ENCODE measurements around the gene RFX8. TPM values are rescaled to one million over a fixed set of nuclear protein-coding genes. Genes with fewer than 3 reads are reported as not detected.

Gene RFX8
- total and polyA plus RNA-seq, 10 of the 15 experiments (the other 5 are each of a cell fraction or from before 2014, with no cell fraction given) = 0.19 TPM; not detected in 9

GRCh38 chr2:101428422-101429176, 46.3 kb downstream of the RFX8 start:
- H3K27me3 ChIP-seq (replicated peaks in 1 of 2; ENCODE audit: control insufficient read depth in 2 of 2, insufficient read depth in 2 of 2, low read length in 1 of 2) = no peaks in the 10 kb centered on the region; a peak in 1 of 4 replicates
- H3K36me3 ChIP-seq (ENCODE audit: control insufficient read depth in 2 of 2, insufficient read depth in 2 of 2, low read length in 1 of 2) = no peaks in the 10 kb centered on the region
- TF ChIP-seq BHLHE40 (IDR thresholded peaks at IDR 0.05; ENCODE audit: borderline replicate concordance in 1 of 2, low read depth in 2 of 2, low read length in 1 of 2) (no peak), EP300 (IDR thresholded peaks at IDR 0.05; ENCODE audit: borderline replicate concordance in 1 of 2, control insufficient read depth in 1 of 2, low read depth in 2 of 2, low read length in 2 of 2) (no peak)
- H2AFZ ChIP-seq (ENCODE audit: control insufficient read depth, low read depth, low read length) = no peak overlapping the region
- FAIRE-seq = no peak
- ChIA-PET CTCF (interaction anchor here (1.3 kb wide), 1 partner anchor 10 kb away, joined by 6 read pairs; no protein-coding TSS in a partner anchor), RAD21 (ENCODE audit: unreplicated experiment) (no interaction called here), POLR2A (no interaction called here), SMC1A (ENCODE audit: uncharacterized antibody, unreplicated experiment) (no interaction called here)
- 15% methylated on average over 10 of the region's 10 CpGs for WGBS (ENCODE audit: insufficient coverage, insufficient replicate concordance, low lambda C conversion rate, missing lambda C conversion rate)
- H3K9ac ChIP-seq (ENCODE audit: control insufficient read depth, insufficient read depth, low read length) = no peak overlapping the region
- no peak for DNase-seq (ENCODE audit: low read depth, low spot score)
- H3K79me2 ChIP-seq (ENCODE audit: control insufficient read depth, insufficient read depth, low read length) = no peaks in the 10 kb centered on the region
- H3K4me1 ChIP-seq (ENCODE audit: control insufficient read depth, insufficient read depth, low read length) = no peaks in the 10 kb centered on the region
- H3K27ac ChIP-seq (ENCODE audit: control insufficient read depth, insufficient read depth) = no peak overlapping the region
- intact Hi-C loops (cut with micrococcal nuclease; ENCODE audit: unreplicated experiment) (no loop called here), in situ Hi-C loops (cut with MboI) (no loop called here)
- no peak for ATAC-seq
- H3K4me2 ChIP-seq (ENCODE audit: control insufficient read depth, insufficient read depth) = no peak overlapping the region
- no peaks in the 10 kb centered on the region for H4K20me1 ChIP-seq (ENCODE audit: control insufficient read depth, insufficient read depth)
- H3K4me3 ChIP-seq = no peak overlapping the region
- no peaks in the 10 kb centered on the region for H3K9me3 ChIP-seq (replicated peaks; ENCODE audit: control insufficient read depth, insufficient read depth, low read length)
- BruUV-seq (replicated peaks) = no TSS peak

- Histone ChIP-seq H3K27me3 (replicated peaks in 1 of 2; ENCODE audit: control insufficient read depth in 2 of 2, insufficient read depth in 2 of 2, low read length in 1 of 2) (no peaks in the 10 kb centered on the region; a peak in 2 of 4 replicates), H3K4me1 (ENCODE audit: control insufficient read depth, insufficient read depth, low read length) (no peaks in the 10 kb centered on the region), H3K27ac (ENCODE audit: control insufficient read depth, insufficient read depth) (no peak overlapping the region), H2AFZ (ENCODE audit: control insufficient read depth, low read depth, low read length) (no peak overlapping the region), H3K9ac (ENCODE audit: control insufficient read depth, insufficient read depth, low read length) (no peak overlapping the region), H3K4me3 (no peak overlapping the region), H3K79me2 (ENCODE audit: control insufficient read depth, insufficient read depth, low read length) (no peaks in the 10 kb centered on the region), H4K20me1 (ENCODE audit: control insufficient read depth, insufficient read depth) (no peaks in the 10 kb centered on the region), H3K4me2 (ENCODE audit: control insufficient read depth, insufficient read depth) (no peak overlapping the region), H3K9me3 (replicated peaks; ENCODE audit: control insufficient read depth, insufficient read depth, low read length) (no peaks in the 10 kb centered on the region), H3K36me3 (ENCODE audit: control insufficient read depth in 2 of 2, insufficient read depth in 2 of 2, low read length in 1 of 2) (no peaks in the 10 kb centered on the region)
- ChIA-PET RAD21 (ENCODE audit: unreplicated experiment) (no interaction called here), POLR2A (no interaction called here), SMC1A (ENCODE audit: uncharacterized antibody, unreplicated experiment) (no interaction called here), CTCF (interaction anchor here (1.3 kb wide), 1 partner anchor 9 kb away, joined by 6 read pairs; no protein-coding TSS in a partner anchor)
- FAIRE-seq = no peak
- WGBS (ENCODE audit: insufficient coverage, insufficient replicate concordance, low lambda C conversion rate, missing lambda C conversion rate) = 50% methylated on average over 13 of the region's 13 CpGs
- no peak for DNase-seq (ENCODE audit: low read depth, low spot score)
- no TSS peak for BruUV-seq (replicated peaks)
- no peak for ATAC-seq
- intact Hi-C loops (cut with micrococcal nuclease; ENCODE audit: unreplicated experiment) = no loop called here
- in situ Hi-C loops (cut with MboI) = no loop called here
- TF ChIP-seq TAF1 (IDR thresholded peaks at IDR 0.05; ENCODE audit: borderline replicate concordance, low read depth, low read length) = no peak
- no peak for TF ChIP-seq NFYA (IDR thresholded peaks at IDR 0.05; ENCODE audit: borderline replicate concordance, low read depth, low read length)
- no peak for TF ChIP-seq ZNF592 (IDR thresholded peaks at IDR 0.05)
- TF ChIP-seq PRDM15 (CRISPR knock-in tag; IDR thresholded peaks at IDR 0.05) = no peak
- TF ChIP-seq GABPA (IDR thresholded peaks at IDR 0.05; ENCODE audit: low read depth) = no peak
- TF ChIP-seq NBN (IDR thresholded peaks at IDR 0.05) = no peak
These were observed 47.2 kb downstream of the RFX8 start for GRCh38 chr2:101427743-101428142.

Measured in GM12878 (cell line).